Lower leg skin (tissue), 4 donors: ENCODE results near the gene DSCAML1. TPM values are rescaled to one million over a fixed set of nuclear protein-coding genes. Genes with fewer than 3 reads are reported as not detected.
"Not testable (repeated sequence)": the region's sequence is repeated elsewhere in the genome, so short reads cannot be mapped to it uniquely, and the experiment has no call there.

Experiments used
- DNase-seq, 2 donors: peaks; one replicate each; pipeline ENCODE4 v3.0.0-alpha.2; 2019; ENCODE audit warnings: low spot score in 2 of 2
- H3K4me3 ChIP-seq: fragments of 200-600 bp; sonication (generic); 2 replicates; pipeline ENCODE4 v1.5.1; 2017; ENCODE audit warnings: mild to moderate bottlenecking, low read depth; ENCODE audit not compliant: poor library complexity, severe bottlenecking
- POLR2A ChIP-seq, 2 donors: fragments of 450-650 bp; IDR thresholded peaks; one replicate each; pipeline ENCODE4 v1.6.1; 2016 to 2017; ENCODE audit warnings: antibody characterized with exemption in 2 of 2, mild to moderate bottlenecking in 1 of 2, moderate library complexity in 1 of 2
- WGBS, 2 donors: methylation state at CpG; one replicate each; pipeline ENCODE4 v1.1.5; 2018; 5-methylcytosine and 5-hydroxymethylcytosine counted together
- intact Hi-C: fragments of 100-400 bp; cut with DNase I; formaldehyde crosslinking; loops from one replicate; pipeline ENCODE4 v1.15.0; 2023; ENCODE audit warnings: low total_unique reads
- total RNA-seq, 4 donors: library from RNA; depleted of rRNA; stranded (reverse); fragments of >200 nt; gene quantifications; one replicate each; pipeline ENCODE4 v1.1.0, GENCODE V29; 2016
- TF ChIP-seq, protein P1 (sequence below), 3 donors: fragments of 450-650 bp; IDR thresholded peaks; one replicate each; pipeline ENCODE4 v1.5.1; 2016; ENCODE audit warnings: antibody characterized with exemption in 3 of 3, mild to moderate bottlenecking in 3 of 3, moderate library complexity in 2 of 3

Gene DSCAML1
- total RNA-seq, 4 donors from 2014 or later: 0.07 to 0.13 (median 0.08) TPM

DNA sequence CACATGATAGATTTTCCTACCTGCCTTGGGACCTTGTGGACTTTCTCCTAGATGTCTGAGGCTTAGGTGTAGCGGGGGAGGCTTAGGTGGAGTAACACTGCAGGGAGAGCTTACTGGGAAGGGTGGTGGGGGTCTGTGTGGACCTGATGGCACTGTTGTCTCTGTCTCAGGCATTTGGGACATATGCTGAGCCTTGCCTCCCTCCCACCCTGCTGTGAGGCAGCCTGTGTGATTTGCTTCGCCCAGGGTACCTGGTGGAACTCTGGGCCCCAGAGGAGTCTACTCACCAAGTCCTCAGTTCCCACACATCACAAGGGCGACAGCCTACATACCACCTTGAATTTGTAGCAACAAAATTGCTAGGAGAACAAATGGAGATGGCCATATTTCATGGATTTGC, 388.7 kb downstream of the DSCAML1 start:
- DNase-seq: no peak
- H3K4me3 ChIP-seq: no peak overlapping the region
- TF ChIP-seq, protein P1, sequence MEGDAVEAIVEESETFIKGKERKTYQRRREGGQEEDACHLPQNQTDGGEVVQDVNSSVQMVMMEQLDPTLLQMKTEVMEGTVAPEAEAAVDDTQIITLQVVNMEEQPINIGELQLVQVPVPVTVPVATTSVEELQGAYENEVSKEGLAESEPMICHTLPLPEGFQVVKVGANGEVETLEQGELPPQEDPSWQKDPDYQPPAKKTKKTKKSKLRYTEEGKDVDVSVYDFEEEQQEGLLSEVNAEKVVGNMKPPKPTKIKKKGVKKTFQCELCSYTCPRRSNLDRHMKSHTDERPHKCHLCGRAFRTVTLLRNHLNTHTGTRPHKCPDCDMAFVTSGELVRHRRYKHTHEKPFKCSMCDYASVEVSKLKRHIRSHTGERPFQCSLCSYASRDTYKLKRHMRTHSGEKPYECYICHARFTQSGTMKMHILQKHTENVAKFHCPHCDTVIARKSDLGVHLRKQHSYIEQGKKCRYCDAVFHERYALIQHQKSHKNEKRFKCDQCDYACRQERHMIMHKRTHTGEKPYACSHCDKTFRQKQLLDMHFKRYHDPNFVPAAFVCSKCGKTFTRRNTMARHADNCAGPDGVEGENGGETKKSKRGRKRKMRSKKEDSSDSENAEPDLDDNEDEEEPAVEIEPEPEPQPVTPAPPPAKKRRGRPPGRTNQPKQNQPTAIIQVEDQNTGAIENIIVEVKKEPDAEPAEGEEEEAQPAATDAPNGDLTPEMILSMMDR (IDR thresholded peaks at IDR 0.05): no peak
- TF ChIP-seq POLR2A (IDR thresholded peaks at IDR 0.05): no peak
- WGBS, 2 donors: 93 to 100% methylated on average over 3 of the region's 3 CpGs
- intact Hi-C loops: no loop called here

DNA sequence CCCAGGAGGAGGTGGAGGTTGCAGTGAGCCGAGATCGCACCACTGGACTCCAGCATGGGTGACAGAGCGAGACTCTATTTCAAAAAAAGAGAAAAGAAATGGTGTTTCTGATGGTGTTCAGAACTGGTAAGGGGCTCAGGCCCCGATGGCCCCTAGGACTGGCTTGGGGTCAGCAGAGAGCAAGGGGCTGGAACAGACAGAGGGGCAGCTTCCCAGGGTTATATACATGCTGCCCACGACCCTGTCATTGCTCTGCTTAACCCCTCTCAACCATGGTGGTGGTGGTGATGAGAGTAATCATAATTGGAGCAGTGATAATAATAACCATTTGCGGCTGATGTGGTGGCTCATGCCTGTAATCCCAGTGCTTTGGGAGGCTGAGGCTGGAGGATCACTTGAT, 390.0 kb downstream of the DSCAML1 start:
- WGBS, 2 donors: 97 to 98% methylated on average over 6 of the region's 6 CpGs
- no peak overlapping the region for H3K4me3 ChIP-seq
- DNase-seq: no peak
- intact Hi-C loops: no loop called here
- no peak for TF ChIP-seq POLR2A (IDR thresholded peaks at IDR 0.05)
- TF ChIP-seq, protein P1 (IDR thresholded peaks at IDR 0.05): no peak

DNA sequence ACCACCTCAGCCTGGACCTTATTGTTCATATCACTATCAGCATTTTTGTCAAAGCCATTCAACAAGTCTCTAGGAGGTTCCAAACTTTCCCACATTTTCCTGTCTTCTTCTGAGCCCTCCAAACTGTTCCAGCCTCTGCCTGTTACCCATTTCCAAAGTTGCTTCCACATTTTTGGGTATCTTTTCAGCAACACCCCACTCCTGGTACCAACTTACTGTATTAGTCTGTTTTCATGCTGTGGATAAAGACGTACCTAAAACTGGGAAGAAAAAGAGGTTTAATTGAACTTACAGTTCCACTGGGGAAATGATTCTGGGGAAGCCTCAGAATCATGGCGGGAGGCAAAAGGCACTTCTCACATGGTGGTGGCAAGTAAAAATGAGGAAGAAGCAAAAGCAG, 391.1 kb downstream of the DSCAML1 start:
- intact Hi-C loops, H3K4me3 ChIP-seq, DNase-seq: not testable (repeated sequence)
- WGBS, 2 donors: 97 to 100% methylated on average over 2 of the region's 2 CpGs

DNA sequence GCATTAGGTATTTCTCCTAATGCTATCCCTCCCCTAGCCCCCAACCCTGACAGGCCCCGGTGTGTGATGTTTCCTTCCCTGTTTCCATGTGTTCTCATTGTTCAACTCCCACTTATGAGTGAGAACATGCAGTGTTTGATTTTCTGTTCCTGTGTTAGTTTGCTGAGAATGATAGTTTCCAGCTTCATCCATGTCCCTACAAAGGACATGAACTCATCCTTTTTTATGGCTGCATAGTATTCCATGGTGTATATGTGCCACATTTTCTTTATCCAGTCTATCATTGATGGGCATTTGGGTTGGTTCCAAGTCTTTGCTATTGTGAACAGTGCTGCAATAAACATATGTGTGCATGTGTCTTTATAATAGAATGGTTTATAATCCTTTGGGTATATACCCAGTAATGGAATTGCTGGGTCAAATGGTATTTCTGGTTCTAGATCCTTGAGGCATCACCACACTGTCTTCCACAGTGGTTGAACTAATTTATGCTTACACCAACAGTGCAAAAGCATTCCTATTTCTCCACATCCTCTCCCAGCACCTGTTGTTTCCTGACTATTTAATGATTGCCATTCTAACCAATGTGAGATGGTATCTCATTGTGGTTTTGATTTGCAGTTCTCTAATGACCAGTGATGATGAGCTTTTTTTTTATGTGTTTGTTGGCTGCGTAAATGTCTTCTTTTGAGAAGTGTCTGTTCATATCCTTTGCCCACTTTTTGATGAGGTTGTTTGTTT, 397.7 kb downstream of the DSCAML1 start:
- H3K4me3 ChIP-seq, intact Hi-C loops, DNase-seq: not testable (repeated sequence)
- 95 to 98% methylated on average over 2 of the region's 2 CpGs for WGBS, 2 donors

DNA sequence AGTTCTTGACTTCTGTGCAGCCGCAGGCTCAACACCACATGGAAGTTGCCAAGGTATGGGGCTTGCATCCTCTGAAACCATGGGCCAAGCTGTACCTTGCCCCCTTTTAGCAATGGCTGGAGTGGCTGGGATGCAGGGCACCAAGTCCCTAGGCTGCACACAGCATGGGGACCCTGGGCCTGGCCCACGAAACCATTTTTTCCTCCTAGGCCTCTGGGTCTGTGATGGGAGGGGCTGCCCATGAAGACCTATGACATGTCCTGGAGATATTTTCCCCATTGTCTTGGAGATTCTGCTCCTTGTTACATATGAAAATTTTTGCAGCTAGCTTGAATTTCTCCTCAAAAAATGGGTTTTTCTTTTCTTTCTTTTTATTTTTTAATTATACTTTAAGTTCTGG, 398.4 kb downstream of the DSCAML1 start:
- H3K4me3 ChIP-seq, intact Hi-C loops, DNase-seq: not testable (repeated sequence)
- WGBS, 2 donors: 100% methylated on average over 2 of the region's 2 CpGs

DNA sequence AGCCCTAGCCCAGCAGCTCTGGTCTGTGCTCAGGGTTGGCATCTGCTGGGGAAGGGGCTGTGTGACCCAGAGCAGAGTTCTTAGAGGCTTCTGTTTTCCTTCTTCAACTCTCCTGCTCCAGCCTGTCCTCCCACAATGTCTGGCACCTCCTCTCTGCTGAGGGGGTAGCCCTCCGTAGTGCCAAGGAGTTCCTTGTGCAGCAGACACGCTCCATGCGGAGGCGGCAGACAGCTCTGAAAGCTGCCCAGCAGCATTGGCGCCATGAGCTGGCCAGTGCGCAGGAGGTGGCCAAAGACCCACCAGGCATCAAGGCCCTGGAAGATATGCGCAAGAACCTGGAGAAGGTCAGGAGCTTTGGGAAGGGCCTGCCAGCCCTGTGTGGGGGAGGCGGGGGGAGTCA, 400.0 kb downstream of the DSCAML1 start:
- no peak overlapping the region for H3K4me3 ChIP-seq
- WGBS, 2 donors: 96 to 97% methylated on average over 8 of the region's 8 CpGs
- intact Hi-C loops: no loop called here
- no peak for TF ChIP-seq POLR2A (IDR thresholded peaks at IDR 0.05)
- TF ChIP-seq, protein P1 (IDR thresholded peaks at IDR 0.05): no peak
- no peak for DNase-seq

DNA sequence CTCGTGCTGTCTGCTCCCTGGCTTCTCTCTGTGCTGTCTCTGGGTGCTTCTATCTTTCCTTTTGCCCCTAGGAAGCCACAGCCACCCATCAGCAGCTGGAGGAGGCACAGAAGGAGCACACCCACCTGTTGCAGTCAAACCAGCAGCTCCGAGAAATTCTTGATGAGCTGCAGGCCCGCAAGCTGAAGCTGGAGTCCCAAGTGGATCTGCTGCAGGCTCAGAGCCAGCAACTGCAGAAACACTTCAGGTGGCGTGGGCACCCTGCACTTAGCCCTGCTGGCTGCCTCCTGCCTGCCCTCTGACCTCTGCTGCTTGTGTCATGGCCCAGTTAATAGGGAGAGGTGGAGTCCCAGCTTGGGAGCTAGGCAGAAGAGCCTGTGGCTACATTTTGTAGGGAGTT, 401.5 kb downstream of the DSCAML1 start:
- H3K4me3 ChIP-seq: no peak overlapping the region
- no peak for DNase-seq
- intact Hi-C loops: no loop called here
- no peak for TF ChIP-seq POLR2A (IDR thresholded peaks at IDR 0.05)
- TF ChIP-seq, protein P1 (IDR thresholded peaks at IDR 0.05): no peak
- 90 to 93% methylated on average over 4 of the region's 4 CpGs for WGBS, 2 donors
